HG02981 (cell line): ENCODE data around the gene INSYN1.
"Not testable (repeated sequence)": the region's sequence is repeated elsewhere in the genome, so short reads cannot be mapped to it uniquely, and the experiment has no call there.

ENCODE experiments used
- ATAC-seq: cut with Tn5 transposase; IDR thresholded peaks from one replicate; pipeline ENCODE4 v1.9.1; 2021; ENCODE audit warnings: mild to moderate bottlenecking, moderate library complexity; ENCODE audit not compliant: unreplicated experiment

The INSYN1 gene

GRCh38 chr15:73750438-73750837, 2.7 kb downstream of the INSYN1 start:
- no peak for ATAC-seq

- no peak for ATAC-seq
Observed at GRCh38 chr15:73749971-73750370, 3.2 kb downstream of the INSYN1 start.

GRCh38 chr15:73749533-73749932, 3.6 kb downstream of the INSYN1 start:
- no peak for ATAC-seq

- ATAC-seq: no peak
Observed at GRCh38 chr15:73748730-73749129, 4.4 kb downstream of the INSYN1 start.

GRCh38 chr15:73747847-73748590, 5.1 kb downstream of the INSYN1 start:
- no peak for ATAC-seq

- ATAC-seq: no peak
Observed at GRCh38 chr15:73746883-73747282, 6.3 kb downstream of the INSYN1 start.

GRCh38 chr15:73746261-73746660, 6.9 kb downstream of the INSYN1 start:
- no peak for ATAC-seq

GRCh38 chr15:73745073-73745472, 8.1 kb downstream of the INSYN1 start:
- no peak for ATAC-seq

GRCh38 chr15:73744293-73744692, 8.9 kb downstream of the INSYN1 start:
- no peak for ATAC-seq

GRCh38 chr15:73741321-73741836, 11.8 kb downstream of the INSYN1 start:
- no peak for ATAC-seq

GRCh38 chr15:73740152-73741048, 12.8 kb downstream of the INSYN1 start:
- ATAC-seq: no peak

- ATAC-seq: no peak
Observed at GRCh38 chr15:73737535-73737934, 15.6 kb downstream of the INSYN1 start.

GRCh38 chr15:73732930-73733329, 20.2 kb downstream of the INSYN1 start:
- ATAC-seq: no peak

- ATAC-seq: not testable (repeated sequence)
Observed at GRCh38 chr15:73732051-73732450, 21.1 kb downstream of the INSYN1 start.

- no peak for ATAC-seq
Observed at GRCh38 chr15:73727330-73727976, 25.7 kb downstream of the INSYN1 start.

- ATAC-seq: no peak
Observed at GRCh38 chr15:73724212-73724611, 28.9 kb downstream of the INSYN1 start.

- no peak for ATAC-seq
Observed at GRCh38 chr15:73723191-73723590, 30.0 kb downstream of the INSYN1 start.

GRCh38 chr15:73722425-73722824, 30.7 kb downstream of the INSYN1 start:
- no peak for ATAC-seq

GRCh38 chr15:73718694-73719093, 34.5 kb downstream of the INSYN1 start:
- ATAC-seq: no peak

GRCh38 chr15:73717802-73718201, 35.3 kb downstream of the INSYN1 start:
- ATAC-seq: no peak

- no peak for ATAC-seq
Observed at GRCh38 chr15:73717206-73717605, 35.9 kb downstream of the INSYN1 start.
